Neural cell (in vitro differentiated cells): Measurements from ENCODE around the gene MYRF. TPM values are rescaled to one million over a fixed set of nuclear protein-coding genes. Genes with fewer than 3 reads are reported as not detected.

Experiments used
- H2AFZ ChIP-seq: fragments of 200-600, 300-800 bp; sonication (generic), shearing (Covaris generic); 2 replicates; pipeline ENCODE4 v1.6.0; 2014; ENCODE audit warnings: low read depth, mild to moderate bottlenecking, antibody characterized with exemption, low read length, moderate library complexity
- H3F3A ChIP-seq: fragments of 200-600 bp; shearing (Covaris generic); 2 replicates; pipeline ENCODE4 v1.6.1; 2016; ENCODE audit warnings: mild to moderate bottlenecking, moderate library complexity, mixed read lengths, antibody characterized with exemption, low read length; ENCODE audit not compliant: insufficient read depth, poor library complexity, severe bottlenecking
- H3K27ac ChIP-seq: fragments of 200-600, 300-800 bp; sonication (generic), shearing (Covaris generic); 2 replicates; pipeline ENCODE4 v1.5.1; 2014; ENCODE audit warnings: mild to moderate bottlenecking, low read length, moderate library complexity
- H3K27me3 ChIP-seq: fragments of 300-800, 200-600 bp; sonication (generic), shearing (Covaris generic); 2 replicates; pipeline ENCODE4 v1.6.0; 2014; ENCODE audit warnings: mild to moderate bottlenecking, low read depth, low read length, moderate library complexity; ENCODE audit not compliant: insufficient read depth
- H3K36me3 ChIP-seq: fragments of 300-800, 200-600 bp; sonication (generic), shearing (Covaris generic); 2 replicates; pipeline ENCODE4 v1.5.1; 2014; ENCODE audit warnings: mild to moderate bottlenecking, antibody characterized with exemption, low read length, moderate library complexity; ENCODE audit not compliant: insufficient read depth
- H3K4me2 ChIP-seq: fragments of 300-800, 200-600 bp; sonication (generic), shearing (Covaris generic); 2 replicates; pipeline ENCODE4 v1.6.0; 2014; ENCODE audit warnings: mild to moderate bottlenecking, low read length
- H3K4me3 ChIP-seq: fragments of 300-800, 200-600 bp; sonication (generic), shearing (Covaris generic); 2 replicates; pipeline ENCODE4 v1.5.1; 2014; ENCODE audit warnings: mild to moderate bottlenecking, low read length, moderate library complexity
- H3K79me2 ChIP-seq: fragments of 200-600 bp; shearing (Covaris generic); replicated peaks from 2 replicates; pipeline ENCODE4 v1.6.0; 2014; ENCODE audit warnings: mild to moderate bottlenecking, low read length, moderate library complexity; ENCODE audit not compliant: insufficient read depth
- H3K9ac ChIP-seq: fragments of 300-800, 200-600 bp; sonication (generic), shearing (Covaris generic); 2 replicates; pipeline ENCODE4 v1.6.1; 2016; ENCODE audit warnings: mild to moderate bottlenecking, low read length, mixed read lengths
- H3K9me2 ChIP-seq: fragments of 200-600 bp; shearing (Covaris generic); 2 replicates; pipeline ENCODE4 v1.6.1; 2016; ENCODE audit warnings: mild to moderate bottlenecking, low read length, mixed read lengths; ENCODE audit not compliant: insufficient read depth
- H3K9me3 ChIP-seq: fragments of 200-600, 300-800 bp; sonication (generic), shearing (Covaris generic); 2 replicates; pipeline ENCODE4 v1.6.1; 2016; ENCODE audit warnings: mild to moderate bottlenecking, mixed run types, low read length, moderate library complexity, mixed read lengths
- H4K20me1 ChIP-seq: fragments of 200-600 bp; shearing (Covaris generic); 2 replicates; pipeline ENCODE4 v1.6.1; 2016; ENCODE audit warnings: mild to moderate bottlenecking, mixed run types; ENCODE audit not compliant: insufficient read depth
- EP300 ChIP-seq: fragments of 450-650 bp; conservative IDR thresholded peaks from 2 replicates; pipeline ENCODE4 v1.6.1; 2014; ENCODE audit warnings: antibody characterized with exemption, mild to moderate bottlenecking, moderate library complexity; ENCODE audit not compliant: poor library complexity, severe bottlenecking
- MXI1 ChIP-seq: fragments of 450-650 bp; conservative IDR thresholded peaks from 2 replicates; pipeline ENCODE4 v1.6.1; 2014; ENCODE audit warnings: antibody characterized with exemption, mild to moderate bottlenecking; ENCODE audit not compliant: poor library complexity, severe bottlenecking
- POLR2AphosphoS5 ChIP-seq: IDR thresholded peaks from 2 replicates; pipeline ENCODE4 v1.6.1; 2012
- RAD21 ChIP-seq: fragments of 450-650 bp; conservative IDR thresholded peaks from 2 replicates; pipeline ENCODE4 v1.6.1; 2014; ENCODE audit warnings: antibody characterized with exemption, mild to moderate bottlenecking, moderate library complexity
- SMC3 ChIP-seq: fragments of 450-650 bp; conservative IDR thresholded peaks from 2 replicates; pipeline ENCODE4 v1.6.1; 2014; ENCODE audit warnings: antibody characterized with exemption, mild to moderate bottlenecking, moderate library complexity; ENCODE audit not compliant: poor library complexity
- TAF1 ChIP-seq: IDR thresholded peaks from 2 replicates; pipeline ENCODE4 v1.6.1; 2012; ENCODE audit warnings: low read depth
- polyA plus RNA-seq: library from polyadenylated mRNA; depleted of rRNA; stranded (reverse); fragments of >200 nt; gene quantifications from 2 replicates; pipeline ENCODE4 v1.2.3, GENCODE V29; 2014
- TF ChIP-seq, protein P1 (sequence below): fragments of 450-650 bp; IDR thresholded peaks from 2 replicates; pipeline ENCODE4 v1.5.1; 2014; ENCODE audit warnings: antibody characterized with exemption, mild to moderate bottlenecking, moderate library complexity; ENCODE audit not compliant: poor library complexity, severe bottlenecking

The MYRF gene
- polyA plus RNA-seq, 1 donor from 2014 or later, result 0.16 TPM

DNA sequence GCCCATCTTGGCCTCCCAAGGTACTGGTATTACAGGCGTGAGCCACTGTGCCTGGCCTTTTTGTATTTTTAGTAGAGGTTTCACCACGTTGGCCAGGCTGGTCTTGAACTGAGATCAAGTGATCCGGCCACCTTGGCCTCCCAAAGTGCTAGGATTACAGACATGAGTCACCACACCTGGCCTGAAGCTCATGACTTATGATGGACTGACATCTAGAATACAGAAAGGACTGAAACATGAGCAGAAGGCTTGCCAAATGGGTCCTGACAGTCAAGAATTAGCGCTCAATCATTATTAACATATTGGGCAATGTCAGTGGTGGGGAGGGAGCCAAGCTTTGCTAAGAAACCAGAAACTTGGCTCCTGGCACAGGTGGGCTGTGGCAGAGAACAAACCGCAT lies 59.4 kb downstream of the MYRF start:
- Histone ChIP-seq H3K9me3 (no peaks in the 10 kb centered on the region), H3K4me3 (no peak overlapping the region), H2AFZ (no peak overlapping the region), H3K27me3 (no peaks in the 10 kb centered on the region), H3K79me2 (peaks cover 16% of the 10 kb centered on the region), H3K9me2 (no peaks in the 10 kb centered on the region), H3K27ac (no peak overlapping the region), H3K9ac (no peak overlapping the region), H3K36me3 (peaks cover 12% of the 10 kb centered on the region), H3F3A (no peaks in the 10 kb centered on the region), H3K4me2 (no peak overlapping the region), H4K20me1 (no peaks in the 10 kb centered on the region)
- TF ChIP-seq RAD21 (no peak), TAF1 (no peak), EP300 (no peak), POLR2AphosphoS5 (no peak), SMC3 (no peak)
- TF ChIP-seq, protein P1, sequence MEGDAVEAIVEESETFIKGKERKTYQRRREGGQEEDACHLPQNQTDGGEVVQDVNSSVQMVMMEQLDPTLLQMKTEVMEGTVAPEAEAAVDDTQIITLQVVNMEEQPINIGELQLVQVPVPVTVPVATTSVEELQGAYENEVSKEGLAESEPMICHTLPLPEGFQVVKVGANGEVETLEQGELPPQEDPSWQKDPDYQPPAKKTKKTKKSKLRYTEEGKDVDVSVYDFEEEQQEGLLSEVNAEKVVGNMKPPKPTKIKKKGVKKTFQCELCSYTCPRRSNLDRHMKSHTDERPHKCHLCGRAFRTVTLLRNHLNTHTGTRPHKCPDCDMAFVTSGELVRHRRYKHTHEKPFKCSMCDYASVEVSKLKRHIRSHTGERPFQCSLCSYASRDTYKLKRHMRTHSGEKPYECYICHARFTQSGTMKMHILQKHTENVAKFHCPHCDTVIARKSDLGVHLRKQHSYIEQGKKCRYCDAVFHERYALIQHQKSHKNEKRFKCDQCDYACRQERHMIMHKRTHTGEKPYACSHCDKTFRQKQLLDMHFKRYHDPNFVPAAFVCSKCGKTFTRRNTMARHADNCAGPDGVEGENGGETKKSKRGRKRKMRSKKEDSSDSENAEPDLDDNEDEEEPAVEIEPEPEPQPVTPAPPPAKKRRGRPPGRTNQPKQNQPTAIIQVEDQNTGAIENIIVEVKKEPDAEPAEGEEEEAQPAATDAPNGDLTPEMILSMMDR, result no peak

DNA sequence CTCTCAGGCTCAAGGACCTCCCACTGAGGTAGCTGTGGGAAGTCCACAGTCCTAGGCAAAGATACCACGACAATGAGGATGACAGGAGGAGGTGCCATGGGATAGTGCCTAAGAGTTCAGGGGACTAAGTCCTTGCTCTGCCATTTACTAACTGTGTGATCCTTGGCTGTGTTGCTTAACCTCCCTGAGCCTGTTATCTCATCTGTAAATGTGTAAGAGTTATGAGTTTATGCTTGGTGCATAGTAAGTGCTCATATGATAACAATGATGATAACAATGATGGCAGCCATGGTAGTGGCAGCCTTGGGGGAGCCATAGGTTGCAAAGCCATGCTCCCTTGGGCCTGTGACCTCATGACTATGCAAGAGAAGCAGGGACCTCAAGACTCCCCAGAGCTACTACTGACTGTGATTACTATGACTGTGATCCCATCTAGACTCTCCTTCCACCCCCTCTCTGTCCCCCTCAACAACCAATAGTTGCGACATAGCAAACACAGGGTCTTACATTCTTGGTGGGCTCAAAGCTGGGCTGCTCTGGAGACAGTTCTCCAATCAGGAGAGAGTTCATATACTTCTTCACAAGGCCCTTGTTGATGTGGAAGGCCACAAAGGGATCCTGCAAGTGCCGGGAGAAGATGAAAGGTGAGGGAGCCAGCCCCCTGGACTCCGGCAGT lies 60.4 kb downstream of the MYRF start:
- H3K27ac ChIP-seq, result no peak overlapping the region
- H3K79me2 ChIP-seq, result peaks cover 16% of the 10 kb centered on the region
- H3K4me3 ChIP-seq, result no peak overlapping the region

More for the DNA sequence above, 60.4 kb downstream of the MYRF start:
- Histone ChIP-seq H3F3A (no peaks in the 10 kb centered on the region), H3K9me3 (no peaks in the 10 kb centered on the region), H3K4me2 (no peak overlapping the region), H2AFZ (no peak overlapping the region), H3K9ac (no peak overlapping the region), H4K20me1 (no peaks in the 10 kb centered on the region), H3K27me3 (no peaks in the 10 kb centered on the region), H3K36me3 (peaks cover 12% of the 10 kb centered on the region), H3K9me2 (no peaks in the 10 kb centered on the region)
- TF ChIP-seq TAF1 (no peak), EP300 (no peak), POLR2AphosphoS5 (no peak), MXI1 (no peak), RAD21 (no peak)
- TF ChIP-seq, protein P1, result no peak
